ENCODE results near the gene SYNDIG1.

The SYNDIG1 gene

GRCh38 chr20:24673678-24674570 lies 204.5 kb downstream of the SYNDIG1 start:
- no peaks in the 10 kb centered on the region for H3K36me3 Mint-ChIP-seq (ENCODE audit: low read depth)
- no peak overlapping the region for H3K4me3 Mint-ChIP-seq
- H3K9me3 Mint-ChIP-seq, result no peaks in the 10 kb centered on the region
- H3K27me3 Mint-ChIP-seq (ENCODE audit: low read depth), result no peaks in the 10 kb centered on the region
- no peaks in the 10 kb centered on the region for H3K4me1 Mint-ChIP-seq (ENCODE audit: low read depth)
- DNase-seq (ENCODE audit: low spot score), result no peak
- no peak overlapping the region for H3K27ac Mint-ChIP-seq

DNA sequence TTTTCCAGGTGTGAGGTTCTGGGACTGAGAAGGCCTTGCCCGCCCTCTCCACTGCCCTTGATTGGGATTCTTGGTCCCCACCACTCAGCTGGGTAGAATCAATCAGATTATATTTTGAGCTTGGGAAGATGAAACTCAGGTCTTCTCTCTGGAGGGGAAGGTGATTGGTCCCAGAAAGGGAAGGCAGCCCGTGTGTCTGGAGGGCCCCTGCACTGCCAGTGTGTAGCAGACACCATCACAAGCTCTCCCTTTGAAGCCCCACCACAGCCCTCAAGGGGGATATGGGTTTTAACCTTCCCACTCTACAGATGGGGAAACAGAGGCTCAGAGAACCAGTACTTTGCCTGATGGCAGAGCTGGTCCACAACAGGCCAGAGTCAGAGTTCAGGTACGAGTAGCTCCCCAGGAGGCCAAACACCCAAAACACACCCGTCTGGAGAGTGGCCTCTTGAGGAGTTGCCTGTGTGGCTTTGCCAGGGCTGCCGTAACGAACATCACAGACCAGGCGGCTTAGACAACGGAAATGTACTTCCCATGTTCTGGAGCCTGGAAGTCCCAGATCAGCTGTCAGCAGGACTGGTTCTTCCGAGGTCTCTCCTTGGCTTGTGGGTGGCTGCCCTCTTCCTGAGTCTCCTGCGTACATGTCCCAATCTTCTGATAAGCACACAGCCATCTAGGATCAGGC lies 205.6 kb downstream of the SYNDIG1 start:
- Mint-ChIP-seq H3K27me3 (ENCODE audit: low read depth) (no peaks in the 10 kb centered on the region), H3K9me3 (no peaks in the 10 kb centered on the region), H3K4me3 (no peak overlapping the region), H3K4me1 (ENCODE audit: low read depth) (no peaks in the 10 kb centered on the region), H3K27ac (no peak overlapping the region), H3K36me3 (ENCODE audit: low read depth) (no peaks in the 10 kb centered on the region)
- DNase-seq (ENCODE audit: low spot score), result no peak

GRCh38 chr20:24675651-24676352 lies 206.4 kb downstream of the SYNDIG1 start:
- DNase-seq (ENCODE audit: low spot score), result no peak
- Mint-ChIP-seq H3K4me3 (no peak overlapping the region), H3K27me3 (ENCODE audit: low read depth) (no peaks in the 10 kb centered on the region), H3K27ac (no peak overlapping the region), H3K9me3 (no peaks in the 10 kb centered on the region), H3K4me1 (ENCODE audit: low read depth) (no peaks in the 10 kb centered on the region), H3K36me3 (ENCODE audit: low read depth) (no peaks in the 10 kb centered on the region)

- no peak for DNase-seq (ENCODE audit: low spot score)
- no peaks in the 10 kb centered on the region for H3K9me3 Mint-ChIP-seq
- H3K27me3 Mint-ChIP-seq (ENCODE audit: low read depth), result no peaks in the 10 kb centered on the region
- H3K4me3 Mint-ChIP-seq, result no peak overlapping the region
- no peak overlapping the region for H3K27ac Mint-ChIP-seq
- H3K36me3 Mint-ChIP-seq (ENCODE audit: low read depth), result no peaks in the 10 kb centered on the region
- no peaks in the 10 kb centered on the region for H3K4me1 Mint-ChIP-seq (ENCODE audit: low read depth)
Measured at GRCh38 chr20:24676353-24676977, 207.0 kb downstream of the SYNDIG1 start.

- H3K27ac Mint-ChIP-seq, result no peak overlapping the region
- no peaks in the 10 kb centered on the region for H3K9me3 Mint-ChIP-seq
- DNase-seq (ENCODE audit: low spot score), result no peak
- no peak overlapping the region for H3K4me3 Mint-ChIP-seq
- H3K4me1 Mint-ChIP-seq (ENCODE audit: low read depth), result no peaks in the 10 kb centered on the region
- no peaks in the 10 kb centered on the region for H3K36me3 Mint-ChIP-seq (ENCODE audit: low read depth)
- H3K27me3 Mint-ChIP-seq (ENCODE audit: low read depth), result no peaks in the 10 kb centered on the region
Measured at GRCh38 chr20:24676978-24677370, 207.5 kb downstream of the SYNDIG1 start.

DNA sequence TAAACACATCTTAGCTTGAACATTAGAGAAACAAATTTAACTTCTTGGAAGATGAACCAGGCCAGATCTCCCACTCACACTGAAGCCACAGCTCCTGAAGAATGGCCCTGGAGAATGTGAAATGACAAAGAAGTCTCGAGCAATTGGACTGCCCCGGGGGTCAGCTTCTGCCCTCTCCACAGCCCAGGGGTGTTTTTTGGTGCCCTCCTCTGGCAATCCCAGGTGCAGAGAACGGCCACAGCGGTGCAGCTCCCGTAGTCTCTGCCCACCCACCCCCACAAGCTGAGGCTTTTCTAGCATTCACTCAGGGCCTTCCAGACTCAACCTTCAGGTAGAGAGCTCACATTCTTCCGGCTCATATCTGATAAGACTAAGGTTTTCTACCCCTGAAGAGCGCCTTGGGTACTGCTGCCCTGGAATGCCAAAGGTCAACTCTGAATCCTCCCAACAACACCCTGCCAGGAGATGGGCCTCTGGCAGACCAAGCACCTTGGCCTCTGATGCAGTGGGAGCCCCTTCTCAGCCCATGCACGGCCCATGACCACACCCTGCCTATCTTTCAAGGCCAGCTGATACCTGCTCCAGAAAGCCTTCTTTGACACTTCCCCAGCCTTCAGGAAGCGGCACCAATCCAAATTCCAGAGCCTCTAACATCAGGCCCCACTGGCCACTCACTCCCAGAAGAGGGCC lies 208.3 kb downstream of the SYNDIG1 start:
- H3K4me1 Mint-ChIP-seq (ENCODE audit: low read depth), result no peaks in the 10 kb centered on the region
- H3K9me3 Mint-ChIP-seq, result no peaks in the 10 kb centered on the region
- no peak for DNase-seq (ENCODE audit: low spot score)
- no peaks in the 10 kb centered on the region for H3K36me3 Mint-ChIP-seq (ENCODE audit: low read depth)
- H3K4me3 Mint-ChIP-seq, result no peak overlapping the region
- H3K27me3 Mint-ChIP-seq (ENCODE audit: low read depth), result no peaks in the 10 kb centered on the region
- H3K27ac Mint-ChIP-seq, result no peak overlapping the region

- Mint-ChIP-seq H3K27ac (no peak overlapping the region), H3K4me1 (ENCODE audit: low read depth) (no peaks in the 10 kb centered on the region), H3K9me3 (no peaks in the 10 kb centered on the region), H3K4me3 (no peak overlapping the region), H3K36me3 (ENCODE audit: low read depth) (no peaks in the 10 kb centered on the region), H3K27me3 (ENCODE audit: low read depth) (no peaks in the 10 kb centered on the region)
- no peak for DNase-seq (ENCODE audit: low spot score)
Measured at GRCh38 chr20:24678351-24679106, 209.1 kb downstream of the SYNDIG1 start.

GRCh38 chr20:24679448-24680047 lies 210.1 kb downstream of the SYNDIG1 start:
- no peaks in the 10 kb centered on the region for H3K27me3 Mint-ChIP-seq (ENCODE audit: low read depth)

GRCh38 chr20:24681634-24682495 lies 212.4 kb downstream of the SYNDIG1 start:
- Mint-ChIP-seq H3K27ac (no peak overlapping the region), H3K4me1 (ENCODE audit: low read depth) (no peaks in the 10 kb centered on the region), H3K36me3 (ENCODE audit: low read depth) (no peaks in the 10 kb centered on the region), H3K4me3 (no peak overlapping the region), H3K9me3 (no peaks in the 10 kb centered on the region), H3K27me3 (ENCODE audit: low read depth) (no peaks in the 10 kb centered on the region)
- no peak for DNase-seq (ENCODE audit: low spot score)

More at GRCh38 chr20:24679448-24680047, 210.1 kb downstream of the SYNDIG1 start:
- Mint-ChIP-seq H3K4me1 (ENCODE audit: low read depth) (no peaks in the 10 kb centered on the region), H3K4me3 (no peak overlapping the region), H3K27ac (no peak overlapping the region), H3K9me3 (no peaks in the 10 kb centered on the region), H3K36me3 (ENCODE audit: low read depth) (no peaks in the 10 kb centered on the region)
- no peak for DNase-seq (ENCODE audit: low spot score)

DNA sequence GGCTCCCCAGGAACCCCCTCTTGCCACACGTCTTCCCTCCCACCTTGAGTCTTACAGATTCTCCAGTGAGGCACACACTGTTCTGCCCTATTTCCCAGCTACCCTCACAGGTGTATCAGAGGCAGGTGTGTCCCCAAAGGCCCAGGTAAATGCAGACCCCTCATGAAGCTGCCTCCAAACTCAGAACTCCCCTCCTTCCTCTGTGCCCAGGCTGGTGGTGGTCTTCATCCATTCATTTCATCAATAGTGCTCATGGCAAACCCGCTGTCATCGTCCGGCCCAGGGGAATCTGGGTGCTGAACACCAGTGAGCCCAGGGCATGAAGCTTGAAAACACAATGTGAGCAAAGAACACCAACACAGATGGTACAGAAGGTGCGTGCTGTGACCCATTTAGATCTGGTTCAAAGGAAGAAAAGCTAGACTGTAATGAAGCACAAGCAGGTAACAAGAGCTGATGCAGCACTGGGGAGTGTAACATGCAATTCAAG lies 213.1 kb downstream of the SYNDIG1 start:
- DNase-seq (ENCODE audit: low spot score), result no peak
- no peaks in the 10 kb centered on the region for H3K9me3 Mint-ChIP-seq
- no peak overlapping the region for H3K4me3 Mint-ChIP-seq
- no peak overlapping the region for H3K27ac Mint-ChIP-seq
- no peaks in the 10 kb centered on the region for H3K36me3 Mint-ChIP-seq (ENCODE audit: low read depth)
- H3K27me3 Mint-ChIP-seq (ENCODE audit: low read depth), result no peaks in the 10 kb centered on the region
- no peaks in the 10 kb centered on the region for H3K4me1 Mint-ChIP-seq (ENCODE audit: low read depth)

DNA sequence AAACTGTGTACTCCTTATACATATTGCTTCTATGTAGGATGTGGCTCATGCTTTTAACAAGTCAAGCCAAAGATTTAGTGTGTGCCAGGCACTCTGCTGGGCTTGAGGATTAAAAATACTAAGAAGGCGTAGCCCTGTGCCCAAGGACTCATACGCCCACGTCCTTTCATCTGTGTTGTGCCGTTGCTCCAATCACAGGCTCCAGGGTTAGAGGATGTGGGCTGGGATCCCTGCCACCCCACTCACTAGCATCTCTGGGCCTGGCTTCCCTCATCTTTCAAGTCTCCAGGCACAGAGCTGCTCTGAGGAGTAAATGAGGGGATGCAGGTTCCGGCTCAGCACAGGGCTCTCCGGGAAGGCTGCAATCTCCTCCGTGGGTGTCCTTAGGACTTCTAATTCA lies 214.2 kb downstream of the SYNDIG1 start:
- H3K36me3 Mint-ChIP-seq (ENCODE audit: low read depth), result no peaks in the 10 kb centered on the region

DNA sequence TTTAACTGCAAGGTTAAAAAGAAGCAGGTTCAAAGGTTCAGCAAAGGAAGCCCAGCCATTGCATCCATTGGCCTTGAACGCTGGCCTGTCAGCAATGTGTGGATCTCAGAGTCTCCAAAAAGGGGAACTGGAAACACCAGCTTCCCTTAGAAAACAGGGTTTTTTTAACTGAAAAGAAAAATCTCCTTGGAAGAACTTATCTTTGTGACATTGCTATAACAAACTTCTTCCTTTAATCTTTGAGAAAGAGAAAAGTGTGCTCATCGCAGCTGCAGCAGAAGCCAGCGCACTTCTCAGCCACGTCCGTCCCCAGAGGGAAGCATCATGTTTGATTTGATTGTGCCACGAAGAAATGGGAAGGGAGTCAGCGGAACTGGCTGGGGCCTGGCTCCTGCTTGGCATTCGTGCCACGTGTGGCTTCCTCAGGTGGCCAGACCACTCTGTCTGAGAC lies 215.0 kb downstream of the SYNDIG1 start:
- no peak overlapping the region for H3K4me3 Mint-ChIP-seq
- no peak overlapping the region for H3K27ac Mint-ChIP-seq
- no peaks in the 10 kb centered on the region for H3K9me3 Mint-ChIP-seq
- no peaks in the 10 kb centered on the region for H3K27me3 Mint-ChIP-seq (ENCODE audit: low read depth)
- H3K36me3 Mint-ChIP-seq (ENCODE audit: low read depth), result no peaks in the 10 kb centered on the region
- no peak for DNase-seq (ENCODE audit: low spot score)
- no peaks in the 10 kb centered on the region for H3K4me1 Mint-ChIP-seq (ENCODE audit: low read depth)

More for the DNA sequence above, 214.2 kb downstream of the SYNDIG1 start:
- Mint-ChIP-seq H3K4me3 (no peak overlapping the region), H3K27ac (no peak overlapping the region), H3K9me3 (no peaks in the 10 kb centered on the region), H3K4me1 (ENCODE audit: low read depth) (no peaks in the 10 kb centered on the region), H3K27me3 (ENCODE audit: low read depth) (no peaks in the 10 kb centered on the region)
- DNase-seq (ENCODE audit: low spot score), result no peak

Measured in T-helper 2 cell treated with Interferon-gamma antibody and Interleukin-4, amounts not matched to agents 5 μg/mL and 100 μg/mL, for 36 hours (primary cell).